Astrocyte of the hippocampus (primary cell): ENCODE results near the gene PTPRQ.
"Not testable (repeated sequence)": the region's sequence is repeated elsewhere in the genome, so short reads cannot be mapped to it uniquely, and the experiment has no call there.

Source experiments
- DNase-seq: peaks from one replicate; pipeline ENCODE4 v3.0.0; 2011; ENCODE audit warnings: low read depth, low spot score

Gene PTPRQ

GRCh38 chr12:80472911-80473500, 29.0 kb downstream of the PTPRQ start:
- DNase-seq = peak; percentile 71

- DNase-seq = not testable (repeated sequence)
Measured at GRCh38 chr12:80477521-80478145, 33.6 kb downstream of the PTPRQ start.

- DNase-seq = no peak
Measured at GRCh38 chr12:80484746-80485145, 40.7 kb downstream of the PTPRQ start.

- no peak for DNase-seq
Measured at GRCh38 chr12:80485222-80485987, 41.4 kb downstream of the PTPRQ start.

- DNase-seq = peak; percentile 46
Measured at GRCh38 chr12:80490329-80490728, 46.3 kb downstream of the PTPRQ start.

GRCh38 chr12:80491166-80491565, 47.1 kb downstream of the PTPRQ start:
- DNase-seq = no peak

- DNase-seq = no peak
Measured at GRCh38 chr12:80493466-80493865, 49.4 kb downstream of the PTPRQ start.

GRCh38 chr12:80494836-80495235, 50.8 kb downstream of the PTPRQ start:
- DNase-seq = no peak

- DNase-seq = no peak
Measured at GRCh38 chr12:80498059-80498728, 54.2 kb downstream of the PTPRQ start.

- no peak for DNase-seq
Measured at GRCh38 chr12:80504389-80505163, 60.5 kb downstream of the PTPRQ start.

GRCh38 chr12:80509781-80510556, 65.9 kb downstream of the PTPRQ start:
- DNase-seq = no peak

- no peak for DNase-seq
Measured at GRCh38 chr12:80512781-80513180, 68.7 kb downstream of the PTPRQ start.

- no peak for DNase-seq
Measured at GRCh38 chr12:80513211-80513610, 69.2 kb downstream of the PTPRQ start.

- no peak for DNase-seq
Measured at GRCh38 chr12:80517655-80518054, 73.6 kb downstream of the PTPRQ start.

GRCh38 chr12:80531646-80532045, 87.6 kb downstream of the PTPRQ start:
- DNase-seq = no peak

GRCh38 chr12:80539029-80539428, 95.0 kb downstream of the PTPRQ start:
- DNase-seq = no peak

GRCh38 chr12:80549298-80549697, 105.3 kb downstream of the PTPRQ start:
- no peak for DNase-seq

- DNase-seq = peak; percentile 95
Measured at GRCh38 chr12:80551897-80552296, 107.9 kb downstream of the PTPRQ start.

- DNase-seq = peak; percentile 82
Measured at GRCh38 chr12:80553316-80553715, 109.3 kb downstream of the PTPRQ start.

- DNase-seq = peak; percentile 48
Measured at GRCh38 chr12:80556566-80556965, 112.5 kb downstream of the PTPRQ start.

GRCh38 chr12:80559766-80560165, 115.7 kb downstream of the PTPRQ start:
- no peak for DNase-seq
